GM06990 (cell line): ENCODE results near the gene GPR62.

Experiments
- DNase-seq: peaks from one replicate; pipeline ENCODE4 v3.0.0-alpha.2; 2011; ENCODE audit not compliant: insufficient read length; ENCODE audit errors: extremely low read depth
- H3K27me3 ChIP-seq: replicated peaks from 2 replicates; pipeline ENCODE4 v1.6.0; 2011; ENCODE audit warnings: low read length; ENCODE audit not compliant: control insufficient read depth, insufficient read depth
- H3K36me3 ChIP-seq: 2 replicates; pipeline ENCODE4 v1.5.1; 2011; ENCODE audit warnings: low read length; ENCODE audit not compliant: control insufficient read depth, insufficient read depth
- H3K4me3 ChIP-seq: replicated peaks from 2 replicates; pipeline ENCODE4 v1.5.1; 2011; ENCODE audit warnings: low read depth, mild to moderate bottlenecking, control low read depth, low read length
- TF ChIP-seq, protein P1 (sequence below): IDR thresholded peaks from 2 replicates; pipeline ENCODE4 v1.5.1; 2011; ENCODE audit warnings: low read length, control low read depth, mild to moderate bottlenecking, inconsistent platforms; ENCODE audit not compliant: insufficient read depth, poor library complexity, severe bottlenecking

The GPR62 gene

DNA sequence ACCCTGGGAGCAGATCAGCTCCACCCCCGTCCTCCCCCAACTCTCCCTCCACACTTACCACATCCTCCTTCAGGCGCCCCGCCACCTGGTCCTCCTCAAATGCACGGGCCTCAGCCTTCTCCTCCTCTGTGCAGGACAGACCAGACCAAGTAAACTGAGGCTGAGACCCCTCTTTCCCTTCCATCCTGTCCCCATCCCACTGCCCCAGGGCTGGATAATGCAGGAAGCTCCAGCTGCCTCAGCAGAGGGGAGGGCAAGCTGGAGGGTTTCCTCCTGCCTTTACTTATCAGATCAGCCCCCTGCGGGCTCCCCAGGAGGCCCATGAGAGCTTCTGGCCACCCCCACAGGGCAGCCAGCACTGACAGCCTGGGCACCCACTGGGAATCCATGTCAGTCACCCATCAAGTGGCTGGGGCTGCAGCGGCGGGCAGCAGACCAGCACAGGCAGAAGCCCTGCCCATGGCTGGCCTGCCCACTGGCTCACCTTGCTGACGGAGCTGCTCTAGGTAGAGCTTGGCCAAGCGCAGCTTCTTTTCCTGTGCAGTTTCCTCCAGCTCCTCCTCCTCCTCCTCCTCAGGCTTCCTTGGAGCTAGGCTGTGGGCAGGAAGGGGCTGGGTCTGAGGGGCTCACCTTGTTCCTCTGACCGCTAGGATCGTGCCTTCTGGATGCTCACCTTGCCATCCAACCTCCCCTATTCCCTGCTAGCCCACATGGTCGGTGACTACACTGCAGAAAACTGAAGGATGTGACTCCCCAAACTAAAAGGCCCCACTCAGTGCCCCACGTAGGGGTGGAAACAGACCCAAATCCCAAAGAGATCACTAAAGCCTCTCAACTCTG, 17.4 kb upstream of the GPR62 start:
- TF ChIP-seq, protein P1, sequence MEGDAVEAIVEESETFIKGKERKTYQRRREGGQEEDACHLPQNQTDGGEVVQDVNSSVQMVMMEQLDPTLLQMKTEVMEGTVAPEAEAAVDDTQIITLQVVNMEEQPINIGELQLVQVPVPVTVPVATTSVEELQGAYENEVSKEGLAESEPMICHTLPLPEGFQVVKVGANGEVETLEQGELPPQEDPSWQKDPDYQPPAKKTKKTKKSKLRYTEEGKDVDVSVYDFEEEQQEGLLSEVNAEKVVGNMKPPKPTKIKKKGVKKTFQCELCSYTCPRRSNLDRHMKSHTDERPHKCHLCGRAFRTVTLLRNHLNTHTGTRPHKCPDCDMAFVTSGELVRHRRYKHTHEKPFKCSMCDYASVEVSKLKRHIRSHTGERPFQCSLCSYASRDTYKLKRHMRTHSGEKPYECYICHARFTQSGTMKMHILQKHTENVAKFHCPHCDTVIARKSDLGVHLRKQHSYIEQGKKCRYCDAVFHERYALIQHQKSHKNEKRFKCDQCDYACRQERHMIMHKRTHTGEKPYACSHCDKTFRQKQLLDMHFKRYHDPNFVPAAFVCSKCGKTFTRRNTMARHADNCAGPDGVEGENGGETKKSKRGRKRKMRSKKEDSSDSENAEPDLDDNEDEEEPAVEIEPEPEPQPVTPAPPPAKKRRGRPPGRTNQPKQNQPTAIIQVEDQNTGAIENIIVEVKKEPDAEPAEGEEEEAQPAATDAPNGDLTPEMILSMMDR = no peak
- Histone ChIP-seq H3K4me3 (no peak overlapping the region), H3K36me3 (peaks cover 41% of the 10 kb centered on the region), H3K27me3 (no peaks in the 10 kb centered on the region)
- no peak for DNase-seq

DNA sequence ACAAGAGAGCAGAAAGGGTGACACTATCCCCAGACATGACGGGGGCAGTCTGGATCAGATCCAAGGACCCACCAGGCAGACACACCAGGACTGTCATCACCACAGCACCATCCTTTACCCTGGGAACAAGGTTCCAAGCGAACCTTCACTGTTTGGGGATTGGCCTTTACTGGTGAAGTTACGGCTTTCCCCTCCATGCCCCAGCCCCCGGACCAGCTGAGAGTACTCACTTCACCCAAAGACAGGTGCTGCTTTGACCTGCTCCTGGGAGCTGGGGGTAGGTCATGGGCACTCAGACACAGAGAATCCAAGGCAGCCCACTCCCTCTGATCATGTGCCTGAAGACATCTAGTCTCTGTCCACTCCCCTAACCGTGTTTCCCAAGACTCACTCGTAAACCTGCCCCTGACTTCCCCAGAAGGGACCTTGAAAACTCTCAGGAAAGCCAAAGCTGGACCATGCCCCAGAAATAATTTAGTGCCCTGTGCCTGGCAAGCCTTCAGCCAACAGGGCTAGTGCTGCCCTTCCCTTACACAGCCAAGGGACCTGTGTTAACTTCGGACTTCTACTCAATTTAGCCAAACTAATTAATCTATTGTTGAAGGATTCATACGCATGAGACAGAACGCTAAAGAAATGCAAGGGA, 16.3 kb upstream of the GPR62 start:
- no peak for DNase-seq
- H3K4me3 ChIP-seq = no peak overlapping the region
- TF ChIP-seq, protein P1 = no peak
- peaks cover 32% of the 10 kb centered on the region for H3K36me3 ChIP-seq
- no peaks in the 10 kb centered on the region for H3K27me3 ChIP-seq

DNA sequence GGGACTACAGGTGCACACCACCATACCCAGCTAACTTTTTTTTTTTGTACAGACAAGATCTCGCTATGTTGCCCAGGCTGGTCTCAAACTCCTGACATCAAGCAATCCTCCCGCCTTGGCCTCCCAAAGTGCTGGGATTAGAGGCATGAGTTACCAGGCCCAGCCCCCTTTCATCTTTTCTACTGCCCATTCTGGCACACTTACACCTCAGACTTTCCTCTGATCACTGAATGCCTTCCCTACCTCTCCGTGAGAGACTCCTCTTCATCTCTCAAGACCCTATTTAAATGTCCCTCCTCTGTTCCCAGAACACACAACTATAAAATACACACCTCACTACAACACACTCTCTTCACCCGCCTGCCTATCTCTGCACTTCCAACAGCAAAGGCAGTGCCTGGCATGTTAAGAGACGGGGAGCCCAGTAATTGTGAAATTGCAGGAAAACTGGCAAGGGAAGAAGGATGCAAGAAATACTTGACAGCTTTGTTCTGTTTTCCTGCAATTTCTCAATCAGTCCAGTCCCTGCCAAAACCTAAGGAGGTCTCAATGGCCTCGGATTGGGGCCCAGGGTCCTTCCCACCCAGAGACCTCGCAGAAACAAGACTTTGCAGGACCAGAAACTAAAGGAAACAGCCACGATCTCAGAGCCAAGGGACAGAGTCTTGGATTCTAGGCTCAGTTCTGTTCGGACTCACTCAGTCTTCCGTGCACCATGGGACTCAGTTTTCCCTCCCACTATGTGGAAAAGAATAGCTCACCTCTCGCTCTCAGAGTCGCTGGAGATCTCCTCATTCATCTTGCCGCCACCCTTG, 14.3 kb upstream of the GPR62 start:
- Histone ChIP-seq H3K36me3 (peaks cover 33% of the 10 kb centered on the region), H3K4me3 (peak overlapping the region; percentile 91), H3K27me3 (no peaks in the 10 kb centered on the region)
- TF ChIP-seq, protein P1 = no peak
- no peak for DNase-seq

DNA sequence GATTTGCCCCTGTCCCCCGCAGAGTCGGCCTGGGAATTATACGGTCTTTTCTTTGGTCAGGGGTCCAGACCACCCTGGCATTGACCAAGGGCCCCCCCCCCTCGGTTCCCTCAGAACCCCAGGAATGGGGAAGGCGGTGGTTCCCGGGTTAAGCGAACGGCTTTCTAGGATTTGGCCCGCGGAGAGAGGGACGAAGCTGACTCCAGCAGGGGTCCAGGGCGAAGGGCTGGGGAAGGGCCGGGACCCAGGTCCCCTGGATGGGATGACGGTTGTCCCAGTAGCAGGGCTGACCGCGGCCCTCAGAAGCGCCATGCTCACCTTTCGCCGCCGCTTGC, 13.8 kb upstream of the GPR62 start:
- H3K36me3 ChIP-seq = peaks cover 30% of the 10 kb centered on the region
- TF ChIP-seq, protein P1 = no peak
- peak overlapping the region; percentile 91 for H3K4me3 ChIP-seq
- no peak for DNase-seq
- H3K27me3 ChIP-seq = no peaks in the 10 kb centered on the region

DNA sequence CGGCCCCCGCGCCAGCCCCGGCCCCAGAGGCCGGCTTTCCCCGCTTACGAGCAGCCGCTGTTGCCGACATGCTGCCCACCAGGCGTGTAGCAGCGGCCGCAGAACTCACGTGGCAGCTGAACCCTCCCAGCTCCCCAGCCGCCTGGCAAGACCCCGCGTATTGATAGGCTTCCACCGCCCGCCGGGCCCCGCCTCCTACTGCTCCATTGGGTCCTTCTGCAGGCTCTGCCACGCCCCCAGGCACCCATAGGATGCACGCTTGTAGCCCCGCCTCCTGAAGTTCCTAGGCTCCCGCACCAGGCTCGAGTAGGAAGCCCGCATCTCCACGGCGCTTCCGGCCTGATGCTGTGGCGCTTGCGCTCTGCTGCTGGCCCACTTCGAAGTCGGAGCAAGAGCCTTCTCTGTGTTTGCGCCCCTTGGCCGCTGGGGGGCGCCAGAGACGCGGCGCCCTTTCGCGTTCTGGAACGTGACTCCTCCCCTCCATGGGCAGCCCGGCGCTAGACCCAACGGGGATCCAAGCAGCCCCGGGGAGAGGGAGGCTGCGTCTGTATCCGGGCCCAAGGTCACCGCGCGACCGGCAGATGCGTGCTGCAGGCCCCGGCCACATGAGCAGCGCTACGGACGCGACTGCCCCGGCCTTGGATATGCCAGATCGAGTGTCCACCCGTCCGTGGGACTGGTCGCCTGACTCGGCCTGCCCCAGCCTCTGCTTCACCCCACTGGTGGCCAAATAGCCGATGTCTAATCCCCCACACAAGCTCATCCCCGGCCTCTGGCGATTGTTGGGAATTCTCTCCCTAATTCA, 13.2 kb upstream of the GPR62 start, which contains the start of the genes PARP3 and RRP9:
Gene PARP3 (plus strand): TSS at position 566 of the 805 bp plus-strand sequence. CDS start 993 bp downstream, outside the sequence.
Gene RRP9 (minus strand): TSS at position 107 of the 805 bp plus-strand sequence. CDS start 37 bp downstream, at position 70.
- Histone ChIP-seq H3K36me3 (peaks cover 25% of the 10 kb centered on the region), H3K27me3 (no peaks in the 10 kb centered on the region), H3K4me3 (peak within 1 kb of the TSS; percentile 91)
- TF ChIP-seq, protein P1 = peak; percentile 98
- peak; percentile 100 for DNase-seq
